ENCODE data around the gene ZBTB8OS.
A peak's percentile ranks its signal among the peaks of the same experiment; 100 is the strongest.
"Not testable (repeated sequence)": the region's sequence is repeated elsewhere in the genome, so short reads cannot be mapped to it uniquely, and the experiment has no call there.

The ZBTB8OS gene

DNA sequence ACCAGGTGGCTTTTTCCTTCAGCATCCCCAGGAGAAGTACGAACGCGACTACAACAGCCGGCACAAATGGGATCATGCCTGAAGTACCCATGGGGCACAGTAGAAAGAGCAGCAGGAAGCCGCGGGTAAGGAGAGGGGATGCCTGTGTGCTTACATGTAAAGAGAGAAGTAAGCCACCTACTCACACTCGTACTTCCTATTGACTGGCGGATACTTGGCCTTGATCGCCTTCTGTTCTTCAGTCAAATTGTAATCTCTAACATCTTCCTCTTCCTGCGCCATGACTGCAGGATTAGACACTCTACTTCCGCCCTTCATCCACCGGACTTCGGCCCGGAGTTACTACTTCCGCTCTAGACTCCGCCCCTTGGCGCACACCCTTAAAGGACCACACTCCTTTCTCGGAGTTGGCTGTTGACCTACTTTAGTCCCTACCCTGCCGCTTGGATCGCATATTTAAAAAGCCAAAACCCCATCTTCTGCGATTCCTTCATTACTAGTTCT is at the start of gene ZBTB8OS:
Gene ZBTB8OS (minus strand): TSS at position 303 of the 504 bp plus-strand sequence. CDS start 21 bp downstream, at position 282.
- TF ChIP-seq, protein P1, sequence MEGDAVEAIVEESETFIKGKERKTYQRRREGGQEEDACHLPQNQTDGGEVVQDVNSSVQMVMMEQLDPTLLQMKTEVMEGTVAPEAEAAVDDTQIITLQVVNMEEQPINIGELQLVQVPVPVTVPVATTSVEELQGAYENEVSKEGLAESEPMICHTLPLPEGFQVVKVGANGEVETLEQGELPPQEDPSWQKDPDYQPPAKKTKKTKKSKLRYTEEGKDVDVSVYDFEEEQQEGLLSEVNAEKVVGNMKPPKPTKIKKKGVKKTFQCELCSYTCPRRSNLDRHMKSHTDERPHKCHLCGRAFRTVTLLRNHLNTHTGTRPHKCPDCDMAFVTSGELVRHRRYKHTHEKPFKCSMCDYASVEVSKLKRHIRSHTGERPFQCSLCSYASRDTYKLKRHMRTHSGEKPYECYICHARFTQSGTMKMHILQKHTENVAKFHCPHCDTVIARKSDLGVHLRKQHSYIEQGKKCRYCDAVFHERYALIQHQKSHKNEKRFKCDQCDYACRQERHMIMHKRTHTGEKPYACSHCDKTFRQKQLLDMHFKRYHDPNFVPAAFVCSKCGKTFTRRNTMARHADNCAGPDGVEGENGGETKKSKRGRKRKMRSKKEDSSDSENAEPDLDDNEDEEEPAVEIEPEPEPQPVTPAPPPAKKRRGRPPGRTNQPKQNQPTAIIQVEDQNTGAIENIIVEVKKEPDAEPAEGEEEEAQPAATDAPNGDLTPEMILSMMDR (conservative IDR thresholded peaks at IDR 0.05; ENCODE audit: control insufficient read depth, insufficient read depth, low read depth, low read length), result no peak
- peak within 1 kb of the TSS; percentile 91 for H3K4me3 ChIP-seq (ENCODE audit: control insufficient read depth, low read depth, low read length)
- DNase-seq (ENCODE audit: low read depth), result peak; percentile 92

DNA sequence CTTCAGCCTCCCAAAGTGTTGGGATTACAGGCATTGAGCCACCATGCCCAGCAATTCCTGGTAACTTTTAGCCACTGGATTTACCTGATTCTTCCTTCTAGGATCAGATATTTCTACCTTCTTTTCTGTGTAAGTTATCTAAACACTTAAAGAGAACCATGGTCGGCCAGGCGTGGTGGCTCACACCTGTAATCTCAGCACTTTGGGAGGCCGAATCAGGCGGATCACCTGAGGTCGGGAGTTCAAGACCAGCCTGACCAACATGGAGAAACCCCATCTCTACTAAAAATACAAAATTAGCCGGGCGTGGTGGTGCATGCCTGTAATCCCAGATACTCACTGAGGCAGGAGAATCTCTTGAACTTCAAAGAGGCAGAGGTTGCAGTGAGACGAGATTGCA is 46.6 kb upstream of the ZBTB8OS start:
- not testable (repeated sequence) for H3K4me3 ChIP-seq (ENCODE audit: control insufficient read depth, low read depth, low read length); DNase-seq (ENCODE audit: low read depth)

DNA sequence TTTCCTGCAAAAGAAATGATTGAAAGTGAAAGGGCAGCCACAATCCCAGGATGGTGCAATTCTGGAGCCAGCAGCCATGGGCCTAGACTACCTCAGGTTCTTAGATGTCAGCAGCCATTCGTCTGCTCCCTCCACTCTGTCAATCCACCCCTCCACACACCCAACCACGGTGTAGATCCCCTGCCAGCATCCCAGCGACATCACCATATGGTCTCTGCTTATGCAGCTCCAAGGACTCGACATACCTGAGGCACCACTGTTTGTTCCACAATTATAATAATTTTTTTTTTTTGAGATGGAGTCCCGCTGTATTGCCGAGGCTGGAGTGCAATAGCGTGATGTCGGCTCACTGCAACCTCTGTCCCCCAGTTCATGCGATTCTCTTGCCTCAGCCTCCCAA is 45.7 kb upstream of the ZBTB8OS start:
- DNase-seq (ENCODE audit: low read depth), result no peak
- no peak overlapping the region for H3K4me3 ChIP-seq (ENCODE audit: control insufficient read depth, low read depth, low read length)
- TF ChIP-seq, protein P1 (conservative IDR thresholded peaks at IDR 0.05; ENCODE audit: control insufficient read depth, insufficient read depth, low read depth, low read length), result no peak

DNA sequence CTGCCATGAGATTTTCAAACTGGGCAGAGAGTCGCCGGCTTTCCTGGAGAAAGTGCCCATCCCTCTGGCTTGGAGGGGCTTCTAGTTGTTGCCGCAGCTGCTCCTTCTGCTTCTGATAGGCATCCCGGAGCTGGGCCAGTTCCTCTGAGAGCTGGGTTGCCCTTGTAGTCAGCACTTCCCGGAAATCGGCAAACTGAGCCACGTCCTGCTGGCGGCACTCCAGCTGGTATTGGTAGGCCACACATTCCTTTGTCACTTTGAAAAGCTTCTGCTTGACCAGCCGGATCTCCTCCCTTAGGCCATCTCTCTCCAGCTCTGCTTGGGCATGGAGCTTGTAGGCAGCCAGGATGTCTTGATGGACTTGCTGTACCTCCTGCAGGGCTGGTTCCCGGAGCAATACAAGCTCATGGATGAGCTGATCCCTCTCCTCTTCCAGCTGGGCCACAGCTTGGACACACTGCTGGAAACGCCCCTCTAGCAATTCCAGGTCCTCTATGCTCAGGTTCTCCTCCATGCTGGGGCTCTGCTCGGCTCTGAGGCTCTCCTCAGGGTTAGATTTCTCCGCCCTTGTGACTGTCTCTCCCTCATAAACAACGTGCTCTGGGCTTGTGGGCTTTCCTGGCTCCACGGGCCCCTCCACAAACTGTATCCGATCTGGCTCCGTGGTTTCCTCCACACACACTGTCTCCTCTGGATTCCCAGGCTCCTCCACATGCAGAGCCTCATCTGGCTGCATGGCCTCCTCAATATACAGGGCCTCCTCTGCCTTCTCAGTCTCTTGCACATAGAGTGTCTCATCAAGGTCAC is 45.0 kb upstream of the ZBTB8OS start:
- H3K4me3 ChIP-seq (ENCODE audit: control insufficient read depth, low read depth, low read length), result no peak overlapping the region
- TF ChIP-seq, protein P1 (conservative IDR thresholded peaks at IDR 0.05; ENCODE audit: control insufficient read depth, insufficient read depth, low read depth, low read length), result no peak
- peak; percentile 69 for DNase-seq (ENCODE audit: low read depth)

DNA sequence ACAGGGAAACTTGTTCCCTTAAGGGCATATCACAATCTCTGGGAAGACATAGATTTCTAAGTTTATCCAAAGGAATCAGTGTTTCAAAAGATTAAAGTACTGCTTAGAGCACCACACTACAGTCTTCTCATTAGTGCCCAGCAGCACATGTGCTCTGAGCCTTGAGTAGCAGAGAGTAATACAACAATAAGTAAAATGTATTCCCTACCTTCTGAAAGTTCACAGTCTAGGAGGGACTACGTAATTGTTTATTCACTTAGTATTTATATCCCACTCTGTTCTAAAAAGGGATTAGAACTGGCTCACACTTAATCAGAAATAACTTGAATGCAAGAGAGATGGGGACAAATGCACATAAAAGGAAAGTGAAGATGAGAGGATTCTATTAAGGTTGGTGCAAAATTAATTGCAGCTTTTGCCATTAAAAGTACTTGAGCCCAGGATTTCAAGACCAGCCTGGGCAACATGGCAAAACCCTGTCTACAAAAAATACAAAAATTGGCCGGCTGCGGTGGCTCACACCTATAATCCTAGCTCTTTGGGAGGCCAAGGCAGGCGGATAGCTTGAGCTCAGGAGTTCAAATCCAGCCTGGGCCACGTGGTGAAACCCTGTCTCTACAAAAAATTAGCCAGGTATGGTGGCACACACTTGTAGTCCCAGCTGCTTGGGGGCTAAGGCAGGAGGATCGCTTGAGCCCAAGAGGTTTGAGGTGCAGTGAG is 43.3 kb upstream of the ZBTB8OS start:
- no peak overlapping the region for H3K4me3 ChIP-seq (ENCODE audit: control insufficient read depth, low read depth, low read length)
- no peak for DNase-seq (ENCODE audit: low read depth)
- TF ChIP-seq, protein P1 (conservative IDR thresholded peaks at IDR 0.05; ENCODE audit: control insufficient read depth, insufficient read depth, low read depth, low read length), result no peak

DNA sequence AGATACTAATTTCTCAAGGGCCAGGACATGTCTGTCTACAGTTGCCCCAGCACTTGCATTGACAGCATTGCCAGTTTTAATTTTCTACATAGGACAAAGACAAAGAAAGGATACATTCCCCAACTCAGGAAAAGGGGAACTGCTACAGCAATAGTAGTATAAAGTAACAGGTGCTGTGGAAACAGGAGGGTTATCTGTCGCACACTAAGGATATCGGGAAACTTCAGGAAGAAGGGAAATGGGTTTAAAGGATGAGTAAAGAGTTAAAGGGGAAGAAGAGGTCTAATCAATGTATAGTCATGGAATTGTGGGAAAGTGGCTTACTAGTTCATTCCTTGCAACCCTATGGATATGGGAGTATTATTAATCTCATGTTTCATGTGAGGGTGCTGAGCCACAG is 36.0 kb upstream of the ZBTB8OS start:
- TF ChIP-seq, protein P1 (conservative IDR thresholded peaks at IDR 0.05; ENCODE audit: control insufficient read depth, insufficient read depth, low read depth, low read length), result no peak
- DNase-seq (ENCODE audit: low read depth), result no peak
- no peak overlapping the region for H3K4me3 ChIP-seq (ENCODE audit: control insufficient read depth, low read depth, low read length)

DNA sequence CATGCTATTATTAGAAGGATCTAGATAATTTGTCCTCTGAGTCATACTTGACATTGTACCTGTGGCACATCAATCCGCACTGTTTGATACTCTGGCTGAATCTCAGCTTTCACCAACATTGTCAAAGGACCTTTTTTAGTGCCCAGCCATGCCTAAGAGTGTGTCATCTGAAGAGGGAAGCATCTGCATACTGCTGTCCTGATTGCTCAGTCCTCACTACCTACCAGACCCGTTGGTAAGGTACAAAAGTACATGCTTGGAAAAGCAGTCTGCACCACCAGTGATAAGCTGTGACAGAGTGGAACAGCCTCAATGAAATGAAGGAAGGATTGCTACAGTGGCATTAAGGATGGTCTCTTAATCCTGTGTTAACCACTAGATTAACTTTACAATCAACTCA is 35.1 kb upstream of the ZBTB8OS start:
- TF ChIP-seq, protein P1 (conservative IDR thresholded peaks at IDR 0.05; ENCODE audit: control insufficient read depth, insufficient read depth, low read depth, low read length), result no peak
- H3K4me3 ChIP-seq (ENCODE audit: control insufficient read depth, low read depth, low read length), result no peak overlapping the region
- no peak for DNase-seq (ENCODE audit: low read depth)
